ENCODE results near the gene RASEF. TPM values are rescaled to one million over a fixed set of nuclear protein-coding genes. Genes with fewer than 3 reads are reported as not detected.
"Not testable (repeated sequence)": the region's sequence is repeated elsewhere in the genome, so short reads cannot be mapped to it uniquely, and the experiment has no call there.

Gene RASEF
- total RNA-seq, 2 experiments from 2014 or later = not detected

DNA sequence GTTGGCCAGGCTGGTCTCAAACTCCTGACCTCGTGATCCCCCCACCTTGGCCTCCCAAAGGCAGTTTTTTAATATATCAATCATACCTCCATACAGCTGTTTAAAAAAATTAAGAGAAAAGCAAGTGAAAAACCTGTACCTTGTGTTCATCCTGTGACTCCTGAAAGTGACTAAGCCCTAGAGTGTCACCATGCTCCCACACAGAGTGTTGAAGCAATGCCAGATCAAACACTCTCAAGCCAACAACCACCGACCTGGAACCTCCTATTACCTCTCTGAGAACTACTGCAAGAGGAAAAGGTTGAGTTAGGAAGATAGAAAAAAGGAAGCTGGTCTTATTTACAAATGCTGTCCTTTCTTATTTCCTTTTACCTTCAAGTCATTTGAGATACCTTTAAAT, 123.5 kb downstream of the RASEF start:
- Mint-ChIP-seq H3K4me1 (ENCODE audit: low read depth) (no peaks in the 10 kb centered on the region), H3K27ac (no peak overlapping the region), H3K4me3 (no peak overlapping the region), H3K36me3 (ENCODE audit: low read depth) (no peaks in the 10 kb centered on the region), H3K9me3 (no peaks in the 10 kb centered on the region), H3K27me3 (no peaks in the 10 kb centered on the region)
- Histone ChIP-seq H3K4me3 (ENCODE audit: low read length) (no peak overlapping the region), H3K27ac (ENCODE audit: low read depth in 1 of 2, low read length in 2 of 2) (no peak overlapping the region), H3K9me3 (ENCODE audit: control insufficient read depth in 1 of 2, insufficient read depth in 1 of 2, low read length in 2 of 2) (peaks cover 0 to 8% of the 10 kb centered on the region in 2 experiments), H3K36me3 (ENCODE audit: insufficient read depth, low read length) (no peaks in the 10 kb centered on the region), H3K27me3 (ENCODE audit: control insufficient read depth in 1 of 2, insufficient read depth in 2 of 2, low read length in 2 of 2) (no peaks in the 10 kb centered on the region), H3K4me1 (ENCODE audit: insufficient read depth, low read length) (no peaks in the 10 kb centered on the region)
- ChIA-PET CTCF (no interaction called here), POLR2A (no interaction called here)
- DNase-seq (no peak), ATAC-seq (ENCODE audit: poor library complexity) (no peak)
- no peak for TF ChIP-seq CTCF (IDR thresholded peaks at IDR 0.05)
- intact Hi-C loops (cut with DNase I, micrococcal nuclease) = no loop called here

DNA sequence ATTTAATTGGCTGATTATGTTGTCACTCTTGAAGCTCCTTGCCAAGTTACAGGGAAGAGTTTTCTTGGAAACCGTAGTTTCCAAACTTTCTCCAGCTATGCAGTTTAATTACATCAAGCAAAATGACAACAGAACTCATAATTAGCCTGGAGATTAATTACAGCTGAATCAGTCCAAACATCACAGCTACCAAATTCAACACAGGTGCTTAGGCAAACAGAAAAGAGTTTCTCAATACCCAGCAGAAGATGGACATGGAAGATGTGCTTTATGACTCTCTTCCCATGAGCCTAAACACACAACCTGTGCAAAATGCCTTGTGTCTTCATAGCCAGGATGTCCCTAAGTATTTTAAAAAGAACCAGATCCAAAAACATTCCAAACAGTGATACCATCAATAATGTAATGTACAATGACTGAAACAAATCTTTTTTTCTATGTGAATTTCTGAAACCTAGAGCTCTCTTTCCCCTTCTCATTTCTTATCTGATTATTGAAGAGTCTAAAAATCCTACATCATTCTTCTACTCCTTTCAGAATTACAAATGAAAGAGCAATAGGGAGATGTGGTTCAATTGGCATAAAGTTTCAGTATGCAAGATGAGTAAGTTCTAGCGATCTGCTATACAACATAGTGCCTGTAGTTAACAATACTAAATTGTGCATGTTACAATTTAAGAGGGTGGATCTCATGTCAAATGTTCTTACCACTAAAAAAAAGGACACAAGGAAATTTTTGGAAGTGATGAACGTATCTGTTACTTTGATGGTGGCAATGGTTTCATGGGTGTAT, 124.3 kb downstream of the RASEF start:
- POLR2A ChIA-PET = no interaction called here
- H3K27me3 Mint-ChIP-seq = no peaks in the 10 kb centered on the region
- ATAC-seq (ENCODE audit: poor library complexity) = no peak
- DNase-seq = no peak
- no peaks in the 10 kb centered on the region for H3K27me3 ChIP-seq (ENCODE audit: control insufficient read depth in 1 of 2, insufficient read depth in 2 of 2, low read length in 2 of 2)
- no peak overlapping the region for H3K27ac Mint-ChIP-seq
- H3K36me3 Mint-ChIP-seq (ENCODE audit: low read depth) = no peaks in the 10 kb centered on the region
- no peak overlapping the region for H3K4me3 ChIP-seq (ENCODE audit: low read length)
- CTCF ChIA-PET = no interaction called here
- no peak for TF ChIP-seq CTCF (IDR thresholded peaks at IDR 0.05)
- H3K9me3 Mint-ChIP-seq = no peaks in the 10 kb centered on the region
- H3K4me3 Mint-ChIP-seq = no peak overlapping the region
- H3K4me1 ChIP-seq (ENCODE audit: insufficient read depth, low read length) = no peaks in the 10 kb centered on the region
- no peaks in the 10 kb centered on the region for H3K4me1 Mint-ChIP-seq (ENCODE audit: low read depth)
- no peak overlapping the region for H3K27ac ChIP-seq (ENCODE audit: low read depth in 1 of 2, low read length in 2 of 2)
- intact Hi-C loops (cut with DNase I, micrococcal nuclease) = no loop called here
- H3K36me3 ChIP-seq (ENCODE audit: insufficient read depth, low read length) = no peaks in the 10 kb centered on the region
- H3K9me3 ChIP-seq (ENCODE audit: control insufficient read depth in 1 of 2, insufficient read depth in 1 of 2, low read length in 2 of 2) = peaks cover 0 to 8% of the 10 kb centered on the region in 2 experiments

GRCh38 chr9:82936561-82936960, 126.4 kb downstream of the RASEF start:
- CTCF ChIA-PET, H3K27me3 Mint-ChIP-seq: not testable (repeated sequence)

DNA sequence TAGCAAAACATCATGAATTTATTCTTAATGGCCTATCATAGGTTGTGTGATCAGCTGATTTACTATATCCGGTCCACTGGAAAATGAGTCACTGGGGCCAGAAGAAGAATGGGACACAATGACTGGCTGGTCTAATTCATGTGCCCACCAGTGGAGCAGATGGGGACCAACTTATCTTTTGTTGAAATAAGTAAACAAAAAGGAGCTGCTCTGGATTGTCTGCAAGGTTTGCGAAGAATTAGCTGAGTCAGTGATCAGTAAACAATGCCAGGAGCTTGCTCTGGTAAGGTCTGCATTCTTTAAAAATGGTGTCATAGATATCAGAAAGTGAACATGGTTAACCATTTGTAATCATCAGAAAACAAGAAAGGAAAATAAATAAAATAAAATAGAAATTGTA, 128.0 kb downstream of the RASEF start:
- H3K4me1 Mint-ChIP-seq (ENCODE audit: low read depth) = no peaks in the 10 kb centered on the region
- H3K27ac Mint-ChIP-seq = no peak overlapping the region
- CTCF ChIA-PET = no interaction called here
- H3K36me3 Mint-ChIP-seq (ENCODE audit: low read depth) = no peaks in the 10 kb centered on the region
- DNase-seq = no peak
- Histone ChIP-seq H3K27me3 (ENCODE audit: control insufficient read depth in 1 of 2, insufficient read depth in 2 of 2, low read length in 2 of 2) (no peaks in the 10 kb centered on the region), H3K36me3 (ENCODE audit: insufficient read depth, low read length) (no peaks in the 10 kb centered on the region), H3K4me1 (ENCODE audit: insufficient read depth, low read length) (no peaks in the 10 kb centered on the region), H3K4me3 (ENCODE audit: low read length) (no peak overlapping the region), H3K9me3 (ENCODE audit: control insufficient read depth in 1 of 2, insufficient read depth in 1 of 2, low read length in 2 of 2) (peaks cover 0 to 5% of the 10 kb centered on the region in 2 experiments), H3K27ac (ENCODE audit: low read depth in 1 of 2, low read length in 2 of 2) (no peak overlapping the region)
- no peak for TF ChIP-seq CTCF (IDR thresholded peaks at IDR 0.05)
- intact Hi-C loops (cut with DNase I, micrococcal nuclease) = no loop called here
- no peak for ATAC-seq (ENCODE audit: poor library complexity)
- no peaks in the 10 kb centered on the region for H3K9me3 Mint-ChIP-seq
- POLR2A ChIA-PET = no interaction called here
- no peak overlapping the region for H3K4me3 Mint-ChIP-seq
- H3K27me3 Mint-ChIP-seq = no peaks in the 10 kb centered on the region

More at GRCh38 chr9:82936561-82936960, 126.4 kb downstream of the RASEF start:
- DNase-seq; intact Hi-C loops (cut with DNase I, micrococcal nuclease); H3K27ac Mint-ChIP-seq; H3K9me3 ChIP-seq (ENCODE audit: control insufficient read depth in 1 of 2, insufficient read depth in 1 of 2, low read length in 2 of 2); H3K36me3 ChIP-seq (ENCODE audit: insufficient read depth, low read length); ATAC-seq (ENCODE audit: poor library complexity); H3K4me3 Mint-ChIP-seq; H3K4me3 ChIP-seq (ENCODE audit: low read length); H3K36me3 Mint-ChIP-seq (ENCODE audit: low read depth); H3K4me1 ChIP-seq (ENCODE audit: insufficient read depth, low read length); H3K27ac ChIP-seq (ENCODE audit: low read depth in 1 of 2, low read length in 2 of 2); H3K4me1 Mint-ChIP-seq (ENCODE audit: low read depth); H3K9me3 Mint-ChIP-seq; POLR2A ChIA-PET; H3K27me3 ChIP-seq (ENCODE audit: control insufficient read depth in 1 of 2, insufficient read depth in 2 of 2, low read length in 2 of 2): not testable (repeated sequence)

GRCh38 chr9:82934025-82934424, 128.9 kb downstream of the RASEF start:
- H3K9me3 Mint-ChIP-seq; H3K4me3 ChIP-seq (ENCODE audit: low read length); H3K27ac Mint-ChIP-seq; H3K9me3 ChIP-seq (ENCODE audit: control insufficient read depth in 1 of 2, insufficient read depth in 1 of 2, low read length in 2 of 2); H3K27me3 ChIP-seq (ENCODE audit: control insufficient read depth in 1 of 2, insufficient read depth in 2 of 2, low read length in 2 of 2); H3K4me3 Mint-ChIP-seq; H3K4me1 ChIP-seq (ENCODE audit: insufficient read depth, low read length); POLR2A ChIA-PET; H3K4me1 Mint-ChIP-seq (ENCODE audit: low read depth); DNase-seq; CTCF ChIA-PET; H3K36me3 ChIP-seq (ENCODE audit: insufficient read depth, low read length); intact Hi-C loops (cut with DNase I, micrococcal nuclease); ATAC-seq (ENCODE audit: poor library complexity); H3K27ac ChIP-seq (ENCODE audit: low read depth in 1 of 2, low read length in 2 of 2); H3K36me3 Mint-ChIP-seq (ENCODE audit: low read depth); H3K27me3 Mint-ChIP-seq: not testable (repeated sequence)

Measured in CD4-positive, alpha-beta T cell (primary cell).